ENCODE measurements around the gene TMEM258. TPM values are rescaled to one million over a fixed set of nuclear protein-coding genes. Genes with fewer than 3 reads are reported as not detected.

Gene TMEM258
- total and polyA plus RNA-seq, 2 experiments from 2014 or later = 71.3 to 519 TPM

GRCh38 chr11:61775106-61775505 lies 17.3 kb downstream of the TMEM258 start (continued):
- no peak for TF ChIP-seq ZNF462 (CRISPR knock-in tag; IDR thresholded peaks at IDR 0.05)
- no peak for TF ChIP-seq CREB1 (CRISPR knock-in tag; IDR thresholded peaks at IDR 0.05; ENCODE audit: low read depth)
- no peak for TF ChIP-seq ZNF114 (CRISPR knock-in tag; IDR thresholded peaks at IDR 0.05)
- TF ChIP-seq REST (IDR thresholded peaks at IDR 0.05; ENCODE audit: unreplicated experiment) = no peak
- no peak for TF ChIP-seq ETS1 (IDR thresholded peaks at IDR 0.05)
- no peak for TF ChIP-seq ZNF331 (CRISPR knock-in tag; IDR thresholded peaks at IDR 0.05; ENCODE audit: low read depth)
- no peak for TF ChIP-seq STAT1 (IDR thresholded peaks at IDR 0.05; ENCODE audit: unreplicated experiment)
- TF ChIP-seq NANOG (IDR thresholded peaks at IDR 0.05; ENCODE audit: borderline replicate concordance) = no peak
- TF ChIP-seq JUNB (IDR thresholded peaks at IDR 0.05; ENCODE audit: unreplicated experiment) = no peak
- no peak for TF ChIP-seq POLR2AphosphoS5 (IDR thresholded peaks at IDR 0.05; ENCODE audit: low read depth)
- TF ChIP-seq EZH2phosphoT487 (IDR thresholded peaks at IDR 0.05; ENCODE audit: unreplicated experiment) = no peak

Data from GM23338 (cell line).